Renal cortical epithelial cell (primary cell): Measurements from ENCODE around the gene BRD3OS. TPM values are rescaled to one million over a fixed set of nuclear protein-coding genes. Genes with fewer than 3 reads are reported as not detected.

Source experiments
- DNase-seq: peaks from one replicate; pipeline ENCODE4 v3.0.0-alpha.2; 2011; ENCODE audit warnings: low read depth
- total RNA-seq: library from RNA; depleted of rRNA; stranded (reverse); fragments of >200 nt; gene quantifications from 2 replicates; pipeline ENCODE4 v1.2.3, GENCODE V29; 2014

BRD3OS gene
- 10.8 and 42.8 TPM in 2 replicates for total RNA-seq

- DNase-seq, result peak; percentile 89
Observed at GRCh38 chr9:134024828-134025605, at the start of gene BRD3OS. Gene BRD3OS (plus strand): TSS chr9:134025481. CDS start chr9:134026748, 1,267 bp downstream.

- DNase-seq, result no peak
Observed at GRCh38 chr9:133975511-133975910, 49.8 kb upstream of the BRD3OS start.

DNA sequence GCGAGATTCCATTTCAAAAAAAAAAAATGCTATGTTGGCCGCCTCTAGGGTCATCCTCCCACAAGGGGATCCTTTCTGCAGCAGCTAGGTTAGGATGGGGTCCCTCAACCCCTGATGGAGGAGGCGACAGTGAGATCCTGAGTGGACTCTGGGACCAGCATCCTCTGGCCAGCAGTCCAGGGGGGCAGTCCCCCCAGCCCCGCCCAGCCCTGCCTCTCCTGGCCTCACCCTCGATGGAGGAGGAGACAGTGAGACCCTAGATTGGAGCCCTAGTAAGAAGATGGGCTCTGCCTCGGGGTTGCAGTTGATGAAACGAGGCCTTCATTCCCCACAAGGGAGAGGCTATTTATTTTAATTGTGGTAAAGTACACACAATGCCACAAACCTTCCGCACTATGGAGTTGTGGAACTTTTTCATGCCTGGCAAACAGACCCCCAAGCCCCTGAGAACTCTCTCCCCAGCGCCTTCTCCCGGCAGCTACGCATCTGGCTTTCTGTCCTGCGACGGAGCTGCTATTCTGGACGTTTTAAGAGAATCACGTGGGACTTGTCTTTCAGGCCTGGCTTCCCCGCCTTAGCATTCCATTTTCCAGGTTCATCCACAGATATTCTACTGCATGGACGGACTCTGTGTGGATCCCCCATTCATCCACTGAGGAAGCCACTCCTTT, 49.0 kb upstream of the BRD3OS start:
- DNase-seq, result no peak

DNA sequence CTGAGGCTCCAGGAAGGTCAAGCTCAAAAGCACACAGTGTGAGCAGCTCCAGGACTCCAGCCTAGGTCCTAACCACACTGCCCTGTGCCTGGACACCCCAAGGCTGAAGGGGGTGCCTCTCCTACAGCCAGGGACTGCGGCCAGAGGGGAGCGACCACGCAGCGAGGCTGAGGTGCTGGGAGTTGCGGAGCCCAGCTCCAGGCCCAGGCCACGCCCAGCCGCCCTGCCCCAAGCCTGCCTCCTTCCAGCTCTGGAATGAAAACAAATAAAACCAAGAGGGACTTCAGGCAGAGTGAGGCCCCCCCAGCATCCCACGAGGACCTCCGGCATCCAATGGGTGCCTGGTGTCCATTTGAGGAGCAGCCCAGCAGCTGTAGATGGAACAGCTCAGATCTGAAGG, 48.4 kb upstream of the BRD3OS start:
- DNase-seq, result no peak

DNA sequence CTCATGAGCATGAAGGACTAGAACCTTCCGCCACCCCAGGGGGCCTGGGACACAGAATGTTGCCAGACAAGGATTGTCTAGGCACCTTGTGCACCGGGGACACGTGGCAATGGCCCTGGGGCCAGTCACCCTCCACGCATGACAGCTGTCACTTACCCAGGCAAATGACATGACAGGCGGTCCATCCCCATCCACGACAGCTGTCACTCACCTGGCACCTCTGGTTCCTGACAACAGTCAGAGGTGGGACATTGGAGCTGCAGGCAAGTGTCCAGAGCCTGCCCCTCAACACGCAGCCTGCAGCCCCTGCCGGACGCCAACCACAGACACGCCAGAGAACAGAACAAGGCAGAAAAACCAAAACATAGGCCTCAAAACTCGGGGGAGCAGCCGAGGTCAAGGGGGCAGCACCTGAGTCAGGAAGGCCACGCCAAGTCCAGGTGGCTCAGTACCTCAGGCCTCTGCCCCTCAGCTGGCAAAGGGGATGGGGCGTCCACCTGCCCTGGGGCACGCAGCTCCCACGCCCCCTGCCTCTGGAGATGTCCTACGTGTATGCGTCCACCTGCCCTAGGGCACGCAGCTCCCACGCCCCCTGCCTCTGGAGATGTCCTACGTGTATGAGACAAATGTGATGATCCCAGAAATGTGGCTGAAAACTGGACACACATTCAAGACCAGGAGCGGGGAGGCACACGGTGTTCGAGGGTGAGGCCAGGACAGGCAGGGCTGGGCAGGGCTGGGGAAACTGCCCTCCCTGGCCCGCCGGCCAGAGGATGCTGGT, 47.7 kb upstream of the BRD3OS start:
- DNase-seq, result no peak

GRCh38 chr9:133978226-133978898, 46.9 kb upstream of the BRD3OS start:
- DNase-seq, result no peak

GRCh38 chr9:133978899-133979272, 46.4 kb upstream of the BRD3OS start:
- no peak for DNase-seq

DNA sequence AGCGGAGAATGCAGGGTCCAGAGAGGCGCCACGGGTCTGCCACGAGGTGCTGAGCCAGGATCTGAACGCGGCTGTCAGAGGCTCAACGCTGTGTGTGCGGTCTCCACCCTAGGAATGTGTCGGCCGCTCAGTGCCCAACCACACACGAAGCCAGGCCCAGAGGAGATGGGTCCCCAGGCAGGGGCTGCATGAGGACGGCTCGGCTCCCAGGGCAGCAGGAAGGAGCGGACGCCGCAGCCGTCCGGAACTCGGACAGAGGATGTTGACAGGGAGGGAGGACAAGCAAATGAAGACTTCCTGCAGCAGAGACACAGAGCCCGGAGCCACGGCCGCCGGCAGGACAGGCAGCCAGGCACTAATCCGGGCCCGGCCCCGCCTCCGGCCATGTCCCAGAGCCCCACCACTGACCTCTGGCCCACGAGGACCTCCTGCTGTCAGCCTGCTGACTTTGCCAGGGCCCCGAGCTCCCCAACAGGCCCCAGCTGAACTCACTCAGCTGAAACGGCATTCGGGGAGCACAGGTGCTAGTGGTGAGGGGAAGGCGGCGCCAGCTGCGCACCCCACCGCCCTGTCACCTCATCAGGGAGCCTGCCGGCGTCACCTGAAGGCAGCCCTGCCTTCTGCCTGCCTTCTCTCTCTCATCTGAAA, 45.9 kb upstream of the BRD3OS start:
- no peak for DNase-seq

DNA sequence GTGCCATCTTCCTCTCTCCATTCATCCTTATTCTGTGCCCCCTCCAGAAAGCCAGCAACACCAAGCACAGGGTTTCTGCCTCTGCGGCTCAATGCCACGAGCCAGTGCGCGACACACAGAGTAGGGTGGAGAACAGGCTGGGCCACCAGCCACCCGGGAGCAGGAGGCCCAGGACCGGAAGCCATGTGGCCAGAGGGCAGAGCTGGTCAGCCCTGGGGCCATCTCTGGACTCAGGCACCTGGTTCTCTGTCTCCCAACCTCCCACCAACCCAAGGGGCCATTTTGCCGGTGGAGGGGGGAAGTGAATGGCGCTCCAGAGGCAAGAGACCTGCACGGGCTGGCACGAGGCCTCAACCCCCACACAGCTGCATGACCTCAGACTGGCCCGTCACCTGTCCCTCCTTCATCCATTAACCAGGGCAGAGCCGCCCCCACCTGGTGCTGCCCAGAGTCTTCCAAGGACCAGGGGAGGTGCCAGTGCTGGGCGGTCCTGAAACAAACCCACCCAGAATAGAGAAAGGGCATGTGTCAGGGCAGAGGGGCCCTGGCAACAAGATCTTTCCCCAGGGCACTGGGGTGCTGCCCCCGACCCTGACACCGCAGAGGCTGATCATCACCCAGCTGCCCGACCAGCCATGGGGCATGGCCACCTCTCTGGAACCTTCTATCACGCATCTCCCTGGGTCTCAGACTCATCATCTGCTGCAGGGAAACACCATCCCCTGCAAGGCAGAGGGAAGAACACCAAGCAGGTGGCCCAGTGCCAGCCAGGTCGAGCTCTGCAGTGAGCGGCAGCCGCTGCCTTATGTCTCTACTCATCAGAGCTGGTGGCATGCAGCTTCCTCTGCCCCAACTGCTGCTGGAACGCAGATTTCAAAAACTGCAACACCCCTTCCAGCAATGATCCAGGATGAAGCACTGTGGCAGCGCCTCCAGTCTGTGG, 45.1 kb upstream of the BRD3OS start:
- DNase-seq, result no peak

DNA sequence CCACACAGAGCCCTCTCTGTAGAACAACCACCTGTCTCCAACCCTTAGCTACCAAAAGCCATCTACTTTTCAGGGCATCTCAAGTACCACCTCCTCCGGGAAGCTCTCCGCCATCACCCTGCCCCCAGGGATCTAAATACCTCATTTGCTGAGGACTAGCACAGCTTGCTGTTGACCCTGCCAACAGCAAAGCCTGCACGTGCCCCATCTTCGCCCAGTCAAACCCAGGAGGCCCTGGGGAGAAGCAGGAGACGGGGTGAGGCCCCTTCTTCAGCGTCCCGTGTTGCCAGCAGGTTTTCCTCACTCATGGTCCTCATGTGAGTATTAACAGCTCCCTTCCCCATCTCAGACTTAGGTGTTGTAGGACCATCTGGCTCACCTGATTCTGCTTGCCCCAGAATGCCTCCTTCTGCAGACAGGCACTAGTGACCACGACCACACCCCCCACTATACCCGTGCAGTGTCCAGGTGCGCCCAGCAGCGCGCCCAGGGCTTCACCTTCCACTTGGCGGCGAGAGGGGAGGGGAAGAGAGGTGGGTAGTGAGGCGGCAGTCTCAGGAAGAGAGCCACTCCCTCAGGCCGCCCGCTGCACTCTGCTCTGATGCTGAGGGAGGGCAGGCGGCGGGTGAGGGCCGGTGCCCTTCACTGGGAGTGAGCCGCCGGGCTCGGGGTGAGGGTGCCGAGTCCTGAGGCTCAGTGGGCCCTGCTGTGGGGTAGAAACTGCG, 44.3 kb upstream of the BRD3OS start:
- DNase-seq, result no peak

DNA sequence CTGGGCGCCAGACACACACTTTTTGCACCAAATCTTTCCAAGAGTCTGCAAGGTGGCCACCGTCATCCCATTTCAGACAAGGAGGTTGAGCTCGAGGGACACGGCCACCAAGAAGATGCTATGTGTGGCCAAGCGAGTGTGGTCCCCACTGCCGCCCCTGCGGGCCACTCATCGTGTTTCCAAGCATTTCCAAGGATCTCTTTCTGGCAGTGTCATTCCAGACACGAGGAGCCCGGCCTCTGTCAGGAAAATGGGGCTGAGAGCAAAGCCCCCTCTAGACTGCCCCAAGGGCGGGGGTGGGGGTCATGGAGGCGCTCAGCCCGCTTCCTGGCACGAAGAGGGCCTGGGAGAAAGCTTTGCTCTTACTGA, 43.7 kb upstream of the BRD3OS start:
- no peak for DNase-seq

GRCh38 chr9:133981958-133982681, 43.2 kb upstream of the BRD3OS start:
- DNase-seq, result no peak

DNA sequence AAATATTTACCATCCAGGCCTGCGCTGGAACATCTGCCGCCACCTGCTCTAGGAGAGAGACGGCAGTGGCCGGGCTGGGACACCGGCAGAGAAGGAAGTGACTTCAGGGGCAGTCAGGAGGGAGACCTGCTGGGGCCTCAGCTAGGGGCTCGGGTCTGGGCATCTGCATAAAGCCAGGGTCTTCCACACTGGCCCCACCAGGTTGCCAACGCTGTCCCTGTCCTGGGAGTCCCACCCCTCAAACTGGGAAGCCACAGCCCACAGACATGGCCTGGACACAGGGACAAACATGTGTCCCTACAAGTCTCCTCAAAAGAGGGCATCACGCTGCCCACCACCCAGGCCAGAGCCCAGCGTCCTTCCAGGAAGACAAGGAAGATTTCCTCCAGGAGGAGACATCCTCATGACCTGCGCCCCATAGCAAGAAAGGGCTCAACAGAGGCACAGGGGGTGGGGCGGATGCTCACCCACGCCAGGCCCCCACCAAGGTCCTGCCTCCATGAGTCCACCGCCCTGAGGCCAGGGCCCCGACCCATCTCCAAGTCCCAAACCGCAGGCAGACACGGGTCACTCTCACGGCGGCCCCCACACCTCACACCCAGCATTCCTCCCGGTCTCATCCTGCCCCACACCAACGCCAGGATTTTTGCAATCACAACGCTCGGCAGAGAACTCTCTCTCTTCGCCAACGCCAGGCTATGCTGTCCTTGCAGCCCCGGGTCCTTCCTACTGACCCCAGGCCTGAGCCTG, 42.1 kb upstream of the BRD3OS start:
- DNase-seq, result no peak

DNA sequence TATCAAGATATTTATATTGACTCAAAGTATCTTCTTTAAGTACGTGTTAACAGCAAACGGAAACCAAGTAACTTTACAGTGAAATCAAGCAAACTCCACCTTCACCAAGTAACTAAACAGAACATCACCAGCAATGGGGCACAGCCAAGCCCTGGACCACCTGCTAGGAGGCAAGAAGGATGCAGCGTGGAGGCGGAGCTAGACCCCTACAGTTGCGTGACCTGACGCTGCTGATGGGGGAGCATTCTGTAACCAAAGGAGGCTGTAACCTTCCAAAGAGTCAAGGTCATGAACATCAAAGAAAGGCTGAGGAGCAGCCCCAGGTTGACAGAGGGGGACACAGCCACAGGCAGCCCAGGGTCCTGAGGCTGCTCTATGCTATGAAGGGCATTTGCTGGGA, 39.2 kb upstream of the BRD3OS start:
- DNase-seq, result no peak

DNA sequence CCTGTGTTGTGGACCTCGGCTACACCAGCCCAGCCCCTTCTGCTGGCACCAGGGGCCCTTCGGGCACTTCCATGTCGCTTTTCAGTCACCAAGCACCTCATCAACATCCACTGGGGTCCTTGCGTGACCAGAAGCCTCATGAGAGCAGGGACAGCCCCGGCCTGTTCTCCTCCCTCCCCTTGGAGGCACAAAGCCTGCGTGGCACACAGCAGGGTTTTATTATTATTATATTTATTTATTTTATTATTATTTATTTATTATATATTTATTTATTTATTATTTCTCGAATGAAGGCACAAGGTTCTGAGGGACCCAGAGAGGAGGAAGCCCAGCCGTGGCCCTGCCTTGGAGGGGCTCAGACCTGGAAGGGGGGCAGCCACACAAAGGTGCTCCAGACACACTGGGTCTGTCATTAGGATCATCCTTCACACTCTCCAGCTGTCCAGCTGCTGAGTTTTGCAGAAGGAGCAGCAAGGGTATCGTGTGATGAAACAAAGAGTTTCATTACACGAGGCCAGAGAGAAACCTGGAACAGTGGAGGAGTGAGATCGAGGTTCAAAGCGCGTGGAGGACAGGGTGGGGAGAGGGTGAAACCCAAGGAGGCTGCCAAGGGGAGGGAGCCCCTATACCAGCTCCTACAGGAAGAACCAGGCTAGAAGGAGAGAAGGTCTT, 38.4 kb upstream of the BRD3OS start:
- no peak for DNase-seq

GRCh38 chr9:133987446-133987788, 37.9 kb upstream of the BRD3OS start:
- no peak for DNase-seq

DNA sequence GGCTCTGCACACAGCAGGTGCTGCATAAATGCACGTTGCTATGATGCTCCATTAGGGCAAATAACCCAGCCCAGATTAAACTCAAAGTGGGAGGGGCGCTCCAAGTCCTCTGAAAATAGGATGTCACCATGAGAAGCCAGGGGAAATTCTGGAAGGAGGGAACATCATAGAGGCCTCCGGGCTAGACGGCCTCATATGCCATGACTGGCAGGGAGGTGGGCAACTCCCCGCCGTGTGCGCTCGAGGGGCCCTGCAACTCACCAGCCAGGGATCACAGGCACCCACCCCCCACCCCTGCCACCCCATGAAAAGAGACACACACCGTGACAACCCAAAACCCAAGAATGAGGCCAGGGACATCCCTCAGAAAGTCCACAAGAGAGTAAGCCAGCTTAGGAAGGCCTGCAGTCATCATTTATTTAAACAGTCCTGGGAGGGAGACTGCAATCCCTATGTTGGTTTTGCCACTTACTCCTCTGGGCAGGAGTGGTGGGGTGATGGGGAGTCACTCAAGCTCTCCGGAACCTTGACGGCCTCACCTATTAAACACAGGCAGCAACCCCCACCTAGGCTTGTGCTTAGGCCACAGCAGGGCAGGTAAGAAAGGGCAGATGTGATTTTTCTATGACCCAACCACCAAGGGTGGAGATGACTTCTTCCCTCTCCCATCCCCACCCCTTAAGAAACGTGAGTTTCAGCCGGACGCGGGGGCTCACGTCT, 37.2 kb upstream of the BRD3OS start:
- DNase-seq, result no peak
